Esophagus muscularis mucosa (tissue), 4 donors: Measurements from ENCODE around the gene FAR2. TPM values are rescaled to one million over a fixed set of nuclear protein-coding genes. Genes with fewer than 3 reads are reported as not detected.
"Not testable (repeated sequence)": the region's sequence is repeated elsewhere in the genome, so short reads cannot be mapped to it uniquely, and the experiment has no call there.

Experiments used
- DNase-seq: peaks from one replicate; pipeline ENCODE4 v3.0.0-alpha.2; 2017; ENCODE audit errors: extremely low spot score
- H3K27ac ChIP-seq, 4 donors: fragments of 200-600 bp; sonication (generic); replicated peaks in 1 of 4; 1 replicate in 3 of 4; 2 replicates in 1 of 4; pipeline ENCODE4 v1.5.1; 2016 to 2019; ENCODE audit warnings: mild to moderate bottlenecking in 1 of 4
- H3K27me3 ChIP-seq, 4 donors: fragments of 200-600 bp; sonication (generic); one replicate each; pipeline versions ENCODE4 v1.5.1 to v1.6.0; 2016 to 2019
- H3K36me3 ChIP-seq, 4 donors: fragments of 200-600 bp; sonication (generic); one replicate each; pipeline ENCODE4 v1.5.1; 2016 to 2019
- H3K4me1 ChIP-seq, 4 donors: fragments of 200-600 bp; sonication (generic); one replicate each; pipeline ENCODE4 v1.5.1; 2016 to 2019
- H3K4me3 ChIP-seq, 4 donors: fragments of 200-600 bp; sonication (generic); 1 replicate in 2 of 4; 2 replicates in 2 of 4; pipeline ENCODE4 v1.5.1; 2016 to 2019; ENCODE audit warnings: mild to moderate bottlenecking in 4 of 4, moderate library complexity in 1 of 4
- H3K9me3 ChIP-seq, 4 donors: fragments of 200-600 bp; sonication (generic); 1 replicate in 3 of 4; 2 replicates in 1 of 4; pipeline ENCODE4 v1.5.1; 2016 to 2019
- EP300 ChIP-seq: sonication (generic); formaldehyde crosslinking; IDR thresholded peaks from one replicate; pipeline ENCODE4 v1.6.1; 2017; ENCODE audit warnings: antibody characterized with exemption
- POLR2A ChIP-seq: fragments of 450-650 bp; IDR thresholded peaks from one replicate; pipeline ENCODE4 v1.6.1; 2017; ENCODE audit warnings: antibody characterized with exemption, moderate library complexity, mild to moderate bottlenecking, low read depth
- POLR2AphosphoS5 ChIP-seq, 2 donors: sonication (generic); formaldehyde crosslinking; IDR thresholded peaks; one replicate each; pipeline ENCODE4 v1.6.1; 2017; ENCODE audit warnings: antibody characterized with exemption in 2 of 2
- WGBS: methylation state at CpG from one replicate; pipeline ENCODE4 v1.1.5; 2018; 5-methylcytosine and 5-hydroxymethylcytosine counted together
- intact Hi-C: fragments of 100-400 bp; cut with DNase I; formaldehyde crosslinking; loops from one replicate; pipeline ENCODE4 v1.15.1; 2023
- total RNA-seq, 4 donors: library from RNA; depleted of rRNA; stranded (reverse); fragments of >200 nt; gene quantifications; one replicate each; pipeline versions ENCODE4 v1.1.0 to v1.2.1, GENCODE V29; 2016
- TF ChIP-seq, protein P1 (sequence below), 3 experiments: fragments of 200-600 bp in 2 of 3; fragments of 450-650 bp in 1 of 3; sonication (generic) in 2 of 3; IDR thresholded peaks; one replicate each; pipeline ENCODE4 v1.5.1; 2017 to 2019; ENCODE audit warnings: antibody characterized with exemption in 3 of 3, mild to moderate bottlenecking in 2 of 3, moderate library complexity in 1 of 3

The FAR2 gene
- total RNA-seq, 4 donors from 2014 or later, result 11.6 to 15.0 (median 11.9) TPM

DNA sequence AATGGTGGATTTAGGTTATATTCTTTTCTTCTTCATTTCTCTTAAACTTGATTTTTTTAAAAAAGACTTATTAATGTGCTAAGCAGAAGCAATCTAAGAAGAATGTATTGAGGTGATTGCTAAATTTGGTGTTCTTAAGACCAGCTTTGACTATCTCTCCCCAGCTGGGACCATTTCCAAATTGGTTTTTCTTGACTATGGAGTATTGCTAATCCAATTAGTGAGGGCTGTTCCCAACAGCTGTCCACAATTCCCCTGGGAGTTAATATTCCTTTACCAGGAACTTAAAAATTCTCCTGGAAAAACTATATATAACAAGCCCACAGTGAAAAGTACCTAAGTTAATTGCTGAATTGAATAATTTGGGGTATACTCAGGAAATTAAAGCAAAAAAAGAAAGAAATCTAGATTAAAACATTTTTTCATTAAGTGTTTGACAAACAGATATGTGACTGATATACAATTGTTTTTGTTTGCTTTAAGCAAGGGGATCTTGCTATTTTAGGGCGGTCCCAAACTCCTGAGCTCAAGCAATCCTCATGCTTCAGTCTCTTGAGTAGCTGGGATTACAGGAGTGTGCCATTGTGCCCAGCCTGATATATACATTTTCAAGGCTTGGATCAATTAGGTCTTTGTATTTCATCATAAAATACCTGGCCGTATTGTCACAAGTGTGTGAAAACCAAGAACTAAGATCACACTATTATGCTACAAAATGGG lies 105.0 kb downstream of the FAR2 start:
- H3K27me3 ChIP-seq, result no peaks in the 10 kb centered on the region
- no peaks in the 10 kb centered on the region for H3K9me3 ChIP-seq
- H3K4me3 ChIP-seq, result no peak overlapping the region
- H3K27ac ChIP-seq, result no peak overlapping the region
- DNase-seq, result no peak
- H3K36me3 ChIP-seq, result no peaks in the 10 kb centered on the region
- 91% methylated on average over 2 of the region's 2 CpGs for WGBS
- intact Hi-C loops, result no loop called here
- TF ChIP-seq EP300, result no peak
- no peak for TF ChIP-seq POLR2AphosphoS5 (IDR thresholded peaks at IDR 0.05)
- TF ChIP-seq, protein P1, sequence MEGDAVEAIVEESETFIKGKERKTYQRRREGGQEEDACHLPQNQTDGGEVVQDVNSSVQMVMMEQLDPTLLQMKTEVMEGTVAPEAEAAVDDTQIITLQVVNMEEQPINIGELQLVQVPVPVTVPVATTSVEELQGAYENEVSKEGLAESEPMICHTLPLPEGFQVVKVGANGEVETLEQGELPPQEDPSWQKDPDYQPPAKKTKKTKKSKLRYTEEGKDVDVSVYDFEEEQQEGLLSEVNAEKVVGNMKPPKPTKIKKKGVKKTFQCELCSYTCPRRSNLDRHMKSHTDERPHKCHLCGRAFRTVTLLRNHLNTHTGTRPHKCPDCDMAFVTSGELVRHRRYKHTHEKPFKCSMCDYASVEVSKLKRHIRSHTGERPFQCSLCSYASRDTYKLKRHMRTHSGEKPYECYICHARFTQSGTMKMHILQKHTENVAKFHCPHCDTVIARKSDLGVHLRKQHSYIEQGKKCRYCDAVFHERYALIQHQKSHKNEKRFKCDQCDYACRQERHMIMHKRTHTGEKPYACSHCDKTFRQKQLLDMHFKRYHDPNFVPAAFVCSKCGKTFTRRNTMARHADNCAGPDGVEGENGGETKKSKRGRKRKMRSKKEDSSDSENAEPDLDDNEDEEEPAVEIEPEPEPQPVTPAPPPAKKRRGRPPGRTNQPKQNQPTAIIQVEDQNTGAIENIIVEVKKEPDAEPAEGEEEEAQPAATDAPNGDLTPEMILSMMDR (IDR thresholded peaks at IDR 0.05), result no peak
- TF ChIP-seq POLR2A, result no peak
- peaks cover 0 to 6% (median 0%) of the 10 kb centered on the region in 4 donors for H3K4me1 ChIP-seq

DNA sequence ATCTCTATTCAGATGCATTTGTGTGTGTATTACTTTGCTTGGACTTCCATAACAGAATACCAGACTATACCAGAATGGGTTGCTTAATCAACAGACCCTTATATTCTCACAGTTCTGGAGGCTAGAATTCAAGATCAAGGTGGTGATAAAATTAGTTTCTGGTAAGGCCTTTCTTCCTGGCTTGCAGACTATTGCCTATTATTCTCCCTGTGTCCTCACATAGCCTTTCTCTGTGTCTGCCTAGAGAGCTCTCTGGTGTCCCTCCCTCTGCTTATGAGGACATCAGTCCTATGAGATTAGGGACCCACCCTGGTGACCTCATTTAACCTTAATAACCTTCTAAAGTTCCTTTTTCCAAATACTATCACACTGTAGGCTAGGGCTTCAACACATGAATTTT lies 106.0 kb downstream of the FAR2 start:
- no peak overlapping the region for H3K4me3 ChIP-seq
- TF ChIP-seq POLR2AphosphoS5 (IDR thresholded peaks at IDR 0.05) (no peak), EP300 (no peak), POLR2A (no peak)
- TF ChIP-seq, protein P1 (IDR thresholded peaks at IDR 0.05), result no peak
- no peak for DNase-seq
- intact Hi-C loops, result no loop called here
- no peaks in the 10 kb centered on the region for H3K9me3 ChIP-seq
- no peaks in the 10 kb centered on the region for H3K36me3 ChIP-seq
- H3K4me1 ChIP-seq, result peaks cover 0 to 6% (median 0%) of the 10 kb centered on the region in 4 donors
- no peaks in the 10 kb centered on the region for H3K27me3 ChIP-seq
- H3K27ac ChIP-seq, result no peak overlapping the region

DNA sequence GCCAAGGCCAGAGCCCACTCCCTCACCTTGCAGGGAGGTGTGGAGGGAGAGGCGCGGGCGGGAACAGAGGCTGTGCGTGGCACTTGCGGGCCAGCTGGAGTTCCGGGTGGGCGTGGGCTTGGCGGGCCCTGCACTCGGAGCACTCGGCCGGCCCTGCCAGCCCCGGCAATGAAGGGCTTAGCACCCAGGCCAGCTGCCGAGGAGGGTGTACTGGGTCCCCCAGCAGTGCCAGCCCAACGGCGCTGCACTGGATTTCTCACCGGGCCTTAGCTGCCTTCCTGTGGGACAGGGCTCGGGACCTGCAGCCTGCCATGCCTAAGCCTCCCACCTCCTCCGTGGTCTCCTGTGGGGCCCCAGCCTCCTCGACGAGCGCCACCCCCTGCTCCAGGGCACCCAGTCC lies 107.5 kb downstream of the FAR2 start:
- no peak for TF ChIP-seq EP300
- no peak for TF ChIP-seq POLR2A
- no peak for TF ChIP-seq POLR2AphosphoS5 (IDR thresholded peaks at IDR 0.05)
- TF ChIP-seq, protein P1 (IDR thresholded peaks at IDR 0.05), result no peak
- Histone ChIP-seq H3K4me1 (peaks cover 0 to 6% (median 0%) of the 10 kb centered on the region in 4 donors), H3K27me3 (no peaks in the 10 kb centered on the region), H3K27ac (no peak overlapping the region), H3K9me3 (no peaks in the 10 kb centered on the region), H3K4me3 (no peak overlapping the region), H3K36me3 (no peaks in the 10 kb centered on the region)
- no peak for DNase-seq
- intact Hi-C loops, result no loop called here
- WGBS, result 100% methylated on average over 3 of the region's 21 CpGs

DNA sequence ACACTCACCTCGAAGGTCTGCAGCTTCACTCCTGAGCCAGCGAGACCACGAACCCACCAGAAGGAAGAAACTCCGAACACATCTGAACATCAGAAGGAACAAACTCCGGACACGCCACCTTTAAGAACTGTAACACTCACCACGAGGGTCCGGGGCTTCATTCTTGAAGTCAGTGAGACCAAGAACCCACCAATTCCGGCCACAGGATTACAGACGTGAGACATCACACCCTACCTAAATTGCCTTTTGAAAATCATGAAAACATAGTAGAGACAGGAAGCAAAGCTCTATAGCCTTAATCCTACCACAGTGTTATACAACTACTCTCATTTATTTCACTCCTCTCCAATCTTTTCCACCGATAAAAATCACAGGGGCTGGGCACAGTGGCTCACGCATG lies 108.6 kb downstream of the FAR2 start:
- H3K36me3 ChIP-seq, H3K9me3 ChIP-seq, intact Hi-C loops, H3K4me1 ChIP-seq, H3K27me3 ChIP-seq, DNase-seq, H3K4me3 ChIP-seq, H3K27ac ChIP-seq: not testable (repeated sequence)
- WGBS, result 97% methylated on average over 12 of the region's 12 CpGs

DNA sequence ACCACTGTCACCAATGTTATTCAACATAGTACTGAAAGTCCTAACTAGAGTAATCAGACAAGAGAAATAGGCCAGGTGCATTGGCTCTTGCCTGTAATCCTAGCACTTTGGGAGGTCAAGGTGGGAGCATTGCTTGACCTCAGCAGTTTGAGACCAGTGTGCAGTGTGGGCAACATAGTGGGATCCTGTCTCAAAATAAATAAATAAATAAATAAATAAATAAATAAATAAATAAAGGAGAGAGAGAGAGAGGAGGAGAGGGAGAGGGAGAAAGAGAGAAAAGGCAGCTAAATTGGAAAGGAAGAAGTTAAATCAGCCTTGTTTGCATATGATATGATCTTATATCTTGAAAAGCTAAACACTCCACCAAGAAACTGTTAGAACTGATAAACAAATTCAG lies 115.3 kb downstream of the FAR2 start:
- no peak for DNase-seq
- TF ChIP-seq EP300, result no peak
- TF ChIP-seq POLR2A, result no peak
- TF ChIP-seq, protein P1 (IDR thresholded peaks at IDR 0.05), result no peak
- TF ChIP-seq POLR2AphosphoS5 (IDR thresholded peaks at IDR 0.05), result no peak
- no peak overlapping the region for H3K4me3 ChIP-seq
- H3K9me3 ChIP-seq, result no peaks in the 10 kb centered on the region
- no peaks in the 10 kb centered on the region for H3K36me3 ChIP-seq
- no peak overlapping the region for H3K27ac ChIP-seq
- H3K4me1 ChIP-seq, result no peaks in the 10 kb centered on the region
- H3K27me3 ChIP-seq, result no peaks in the 10 kb centered on the region
- intact Hi-C loops, result no loop called here
